G401 (cell line): ENCODE measurements around the gene GALNT3. TPM values are rescaled to one million over a fixed set of nuclear protein-coding genes. Genes with fewer than 3 reads are reported as not detected.

Source experiments
- DNase-seq: peaks from one replicate; pipeline ENCODE4 v3.0.0-alpha.2; 2015; ENCODE audit warnings: low spot score
- in situ Hi-C: cut with HindIII; loops from 2 replicates; pipeline ENCODE4 v1.10.0; 2016; ENCODE audit warnings: low sequenced_read_pairs, mixed read lengths
- total RNA-seq: library from RNA; depleted of rRNA; stranded (reverse); fragments of >200 nt; shearing (Covaris generic); gene quantifications from 2 replicates; pipeline ENCODE4 v1.2.3, GENCODE V29; 2014; rRNA removed

GALNT3 gene
- total RNA-seq, 1 experiment from 2014 or later = not detected

- in situ Hi-C loops = no loop called here
Measured at GRCh38 chr2:165762723-165763122, 31.3 kb downstream of the GALNT3 start.

DNA sequence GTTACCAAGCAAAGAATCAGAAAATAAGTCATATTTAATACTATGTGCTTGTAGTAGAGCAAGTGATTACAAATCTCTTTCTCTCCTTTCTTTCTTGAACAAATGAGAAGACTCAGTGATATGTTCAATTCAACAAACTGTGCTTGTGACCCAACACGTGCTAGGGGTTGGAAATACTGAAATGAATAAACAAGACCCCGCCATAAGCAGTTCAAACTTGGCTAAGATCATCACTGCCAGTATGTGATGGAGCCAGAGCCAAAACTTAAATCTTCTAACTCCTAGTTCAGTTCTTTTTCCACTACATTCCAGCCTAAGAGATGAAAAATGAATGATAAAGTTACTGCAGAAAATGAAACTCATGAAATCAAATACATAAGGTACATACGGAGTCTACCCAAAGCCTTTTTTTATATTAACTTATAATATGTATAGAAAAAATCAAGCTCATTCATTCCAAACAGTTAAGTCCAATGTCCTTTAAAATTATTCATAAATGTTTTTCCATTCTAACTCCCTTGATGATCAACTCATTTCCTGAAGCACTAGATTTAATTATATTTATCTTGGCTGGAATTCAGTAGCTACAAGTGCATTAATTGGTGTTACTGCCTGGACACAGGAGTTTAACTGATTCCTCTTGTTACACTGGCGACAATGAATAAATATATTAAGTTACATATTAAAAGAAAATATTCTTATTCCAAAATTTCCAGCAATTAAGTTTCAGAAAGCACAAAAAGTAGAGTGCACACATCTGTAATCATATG is 36.0 kb downstream of the GALNT3 start:
- no peak for DNase-seq
- in situ Hi-C loops = no loop called here

More at GRCh38 chr2:165762723-165763122, 31.3 kb downstream of the GALNT3 start:
- DNase-seq = no peak

GRCh38 chr2:165746501-165746900 is 47.5 kb downstream of the GALNT3 start:
- DNase-seq = no peak
- in situ Hi-C loops = no loop called here

DNA sequence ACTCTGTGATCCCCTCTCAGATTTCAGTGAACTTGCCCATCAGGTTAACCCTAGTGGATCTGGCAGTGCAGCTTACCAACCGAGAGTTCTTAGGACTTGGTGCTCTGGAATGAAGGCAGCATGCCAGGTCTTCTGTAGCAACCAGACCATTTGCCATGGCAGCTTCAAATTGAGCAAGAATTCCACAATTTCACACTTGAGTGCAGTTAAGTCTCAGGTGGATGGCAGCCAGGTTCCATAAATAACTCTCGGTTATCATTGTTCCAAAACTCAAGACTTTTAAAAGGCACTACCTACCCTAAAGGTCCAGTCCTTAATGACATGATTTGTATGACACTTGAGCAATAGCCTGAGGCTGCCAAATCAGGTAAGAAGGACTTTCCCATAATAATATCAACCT is 48.1 kb downstream of the GALNT3 start:
- DNase-seq = peak; percentile 59
- in situ Hi-C loops = no loop called here

DNA sequence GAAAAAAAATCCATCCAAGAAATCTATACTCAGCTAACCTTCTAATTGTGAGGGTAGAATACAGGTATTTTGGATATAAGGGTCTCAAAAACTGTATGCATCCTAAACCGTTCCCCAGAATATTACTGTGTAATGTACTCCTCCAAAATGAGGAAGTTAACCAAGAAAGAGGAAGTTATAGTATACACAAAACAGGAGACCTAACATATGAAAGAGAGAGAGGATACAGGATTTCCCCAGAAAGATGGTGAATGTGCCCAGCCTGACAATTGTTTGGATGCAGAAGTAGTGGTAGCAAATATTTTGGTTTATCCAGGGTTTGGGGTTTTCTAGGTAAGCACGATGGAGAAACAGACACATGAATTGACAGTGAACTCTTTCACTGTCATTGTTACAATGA is 50.6 kb downstream of the GALNT3 start:
- DNase-seq = no peak
- in situ Hi-C loops = no loop called here

DNA sequence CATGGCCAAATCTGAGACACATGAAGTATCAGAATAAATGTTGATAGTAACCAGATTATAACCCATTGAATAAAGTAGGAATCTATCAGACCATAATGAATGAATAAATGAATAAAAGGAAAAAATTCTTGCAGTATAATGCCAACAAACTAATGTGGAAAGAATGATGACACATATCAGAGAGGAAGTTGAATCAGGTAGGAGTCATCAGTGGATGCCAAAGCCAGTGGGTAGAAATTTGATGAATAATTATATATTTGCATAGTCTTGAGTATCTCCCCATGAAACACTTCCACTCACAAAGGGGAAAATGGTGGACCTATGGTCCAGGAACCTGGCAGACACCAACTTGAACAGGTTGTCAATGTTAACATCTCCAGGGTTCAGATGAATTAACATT is 68.6 kb downstream of the GALNT3 start:
- in situ Hi-C loops = no loop called here
- no peak for DNase-seq

- DNase-seq = no peak
Measured at GRCh38 chr2:165720511-165720910, 73.5 kb downstream of the GALNT3 start.

DNA sequence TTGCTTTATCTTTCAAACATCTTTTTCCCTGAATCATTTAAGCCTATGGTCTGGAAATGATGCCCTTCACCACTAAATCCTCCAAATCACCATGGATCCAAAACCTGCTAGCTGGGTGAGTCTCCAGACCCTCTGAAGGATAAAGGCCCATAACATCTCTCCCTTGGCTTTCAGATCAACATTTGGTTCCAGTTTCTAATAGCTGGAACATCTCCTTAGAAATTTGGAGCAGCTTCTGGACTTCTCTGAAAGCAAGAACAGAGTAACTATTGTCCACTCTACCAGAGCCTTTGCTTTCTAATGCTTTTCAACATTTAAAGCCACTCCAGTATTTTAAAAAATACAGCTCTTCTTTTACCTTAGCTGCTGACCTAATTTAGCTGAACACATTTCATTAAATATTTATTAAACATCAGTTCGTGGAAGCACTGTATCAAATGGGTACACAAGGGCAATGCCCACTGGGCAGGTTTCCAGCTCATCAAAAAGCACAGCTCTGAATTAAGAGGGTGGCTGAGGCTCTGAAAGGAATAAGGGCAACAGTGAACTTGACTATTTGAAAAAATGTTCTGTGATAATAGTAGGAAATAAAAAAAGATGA is 75.3 kb downstream of the GALNT3 start:
- in situ Hi-C loops = no loop called here
- DNase-seq = peak; percentile 27

More at GRCh38 chr2:165720511-165720910, 73.5 kb downstream of the GALNT3 start:
- in situ Hi-C loops = no loop called here

DNA sequence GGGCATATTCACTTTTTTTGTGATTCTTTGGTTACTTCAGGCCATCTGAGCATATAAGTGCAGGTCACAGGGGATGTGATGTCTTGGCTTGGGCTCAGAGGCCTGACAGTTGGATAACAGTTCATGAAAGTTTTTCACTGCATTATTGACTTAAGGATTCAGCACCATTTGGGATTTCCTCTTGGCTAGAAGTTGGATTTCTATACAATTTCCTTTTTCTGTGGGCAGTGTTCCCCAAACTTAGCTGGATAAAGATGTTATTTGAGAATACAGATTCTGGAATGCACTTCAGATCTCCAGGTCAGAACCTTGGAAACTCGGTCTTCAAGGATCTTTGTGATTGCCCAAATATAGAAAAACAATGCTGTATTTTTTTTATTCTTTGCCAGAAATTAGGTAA is 78.0 kb downstream of the GALNT3 start:
- DNase-seq = no peak
- in situ Hi-C loops = no loop called here

- in situ Hi-C loops = no loop called here
- DNase-seq = no peak
Measured at GRCh38 chr2:165706960-165707487, 87.0 kb downstream of the GALNT3 start.

GRCh38 chr2:165701147-165701546 is 92.9 kb downstream of the GALNT3 start:
- no peak for DNase-seq
- in situ Hi-C loops = no loop called here

DNA sequence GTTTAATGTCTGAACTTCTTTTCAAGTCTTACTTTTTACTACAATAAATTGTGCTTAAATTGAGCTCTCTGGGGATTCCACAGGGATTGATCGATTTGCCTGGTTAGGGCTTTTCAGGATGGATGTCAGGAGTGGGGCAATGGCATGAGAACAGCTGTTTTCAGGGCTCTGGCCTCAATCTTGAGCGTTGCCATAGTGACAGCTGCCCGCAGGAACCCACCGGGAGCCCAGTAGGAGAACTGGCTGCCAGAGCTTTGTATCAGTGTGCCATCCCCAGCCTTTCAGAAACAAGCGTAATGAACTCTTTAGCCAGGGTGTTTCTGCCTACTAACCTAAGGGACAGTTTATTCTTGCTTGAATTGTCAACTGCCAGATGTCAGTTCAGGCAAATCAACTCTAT is 93.5 kb downstream of the GALNT3 start:
- DNase-seq = no peak
- in situ Hi-C loops = no loop called here

DNA sequence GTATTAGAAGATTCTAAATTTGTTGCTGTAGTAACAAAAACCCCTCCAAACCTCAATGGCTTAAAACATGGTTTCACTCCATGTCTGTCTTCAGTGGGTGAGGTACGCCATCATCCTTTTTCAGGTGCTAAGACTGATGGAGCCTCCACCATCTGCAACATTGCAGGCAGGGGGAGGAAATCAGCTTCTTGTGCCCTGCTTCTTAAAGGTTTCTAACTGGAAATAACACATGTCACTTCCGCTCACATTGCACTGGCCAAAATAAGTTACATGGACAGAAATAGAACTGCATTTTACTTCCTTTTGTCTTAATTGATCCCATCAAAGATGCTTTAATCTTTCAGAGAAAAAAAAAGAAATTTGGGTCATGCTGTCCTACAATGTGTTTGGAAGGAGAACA is 94.1 kb downstream of the GALNT3 start:
- in situ Hi-C loops = no loop called here
- no peak for DNase-seq

DNA sequence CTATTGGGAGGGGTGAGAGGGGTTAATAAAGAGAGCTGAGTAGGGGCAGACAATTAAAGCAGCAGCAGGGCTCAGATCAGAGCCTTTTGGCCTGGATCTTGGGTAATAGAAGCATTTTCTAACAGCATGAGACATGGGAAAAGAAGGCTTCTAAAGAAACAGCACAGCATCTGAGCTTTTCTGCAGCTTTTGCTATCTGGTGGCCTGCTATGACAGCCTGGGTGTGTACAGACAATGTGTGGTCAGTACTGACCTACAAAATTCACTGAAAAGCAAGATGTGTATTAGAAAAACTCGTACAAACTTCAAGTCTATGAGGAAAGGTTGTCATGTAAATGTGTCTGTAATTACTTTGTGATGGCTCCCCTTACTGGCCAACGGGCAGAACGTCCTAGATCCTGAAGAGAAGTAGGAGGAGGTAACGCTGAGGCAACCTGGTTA is 95.6 kb downstream of the GALNT3 start:
- in situ Hi-C loops = no loop called here
- DNase-seq = peak; percentile 62

GRCh38 chr2:165697748-165698443 is 96.2 kb downstream of the GALNT3 start:
- in situ Hi-C loops = no loop called here
- DNase-seq = peak; percentile 11

Other genes with a start within 250 kb of the GALNT3 start
- 4.4 and 18.5 TPM in 2 replicates for gene TTC21B, start 159.5 kb upstream of the GALNT3 start, total RNA-seq